ENCODE data around the gene ROBO2. TPM values are rescaled to one million over a fixed set of nuclear protein-coding genes. Genes with fewer than 3 reads are reported as not detected.

The ROBO2 gene
- total RNA-seq, 1 donor from 2014 or later, result 330 TPM

GRCh38 chr3:77048186-77048585 is 8.3 kb downstream of the ROBO2 start:
- no peak overlapping the region for H3K27ac Mint-ChIP-seq (ENCODE audit: unreplicated experiment)
- peaks cover 8% of the 10 kb centered on the region for H3K36me3 Mint-ChIP-seq (ENCODE audit: unreplicated experiment)
- peaks cover 37% of the 10 kb centered on the region for H3K4me1 Mint-ChIP-seq (ENCODE audit: low read depth, unreplicated experiment)
- H3K9me3 Mint-ChIP-seq (ENCODE audit: unreplicated experiment), result peaks cover 3% of the 10 kb centered on the region
- no peak for TF ChIP-seq CTCF (IDR thresholded peaks at IDR 0.05; ENCODE audit: partially characterized antibody, unreplicated experiment)
- H3K4me3 Mint-ChIP-seq (ENCODE audit: unreplicated experiment), result no peak overlapping the region
- DNase-seq, result no peak
- H3K27me3 Mint-ChIP-seq (ENCODE audit: unreplicated experiment), result no peaks in the 10 kb centered on the region

- Mint-ChIP-seq H3K4me3 (ENCODE audit: unreplicated experiment) (peak overlapping the region; percentile 43), H3K9me3 (ENCODE audit: unreplicated experiment) (peaks cover 11% of the 10 kb centered on the region), H3K27me3 (ENCODE audit: unreplicated experiment) (no peaks in the 10 kb centered on the region), H3K27ac (ENCODE audit: unreplicated experiment) (peak overlapping the region; percentile 72), H3K36me3 (ENCODE audit: unreplicated experiment) (peaks cover 4% of the 10 kb centered on the region), H3K4me1 (ENCODE audit: low read depth, unreplicated experiment) (peaks cover 47% of the 10 kb centered on the region)
- no peak for TF ChIP-seq CTCF (IDR thresholded peaks at IDR 0.05; ENCODE audit: partially characterized antibody, unreplicated experiment)
- no peak for DNase-seq
Observed at GRCh38 chr3:77051591-77051990, 11.7 kb downstream of the ROBO2 start.

- Mint-ChIP-seq H3K36me3 (ENCODE audit: unreplicated experiment) (no peaks in the 10 kb centered on the region), H3K4me3 (ENCODE audit: unreplicated experiment) (peak overlapping the region; percentile 43), H3K27ac (ENCODE audit: unreplicated experiment) (peak overlapping the region; percentile 72), H3K4me1 (ENCODE audit: low read depth, unreplicated experiment) (peaks cover 43% of the 10 kb centered on the region), H3K27me3 (ENCODE audit: unreplicated experiment) (no peaks in the 10 kb centered on the region), H3K9me3 (ENCODE audit: unreplicated experiment) (peaks cover 7% of the 10 kb centered on the region)
- no peak for TF ChIP-seq CTCF (IDR thresholded peaks at IDR 0.05; ENCODE audit: partially characterized antibody, unreplicated experiment)
- no peak for DNase-seq
Observed at GRCh38 chr3:77052051-77052501, 12.2 kb downstream of the ROBO2 start.

- DNase-seq, result no peak
- H3K36me3 Mint-ChIP-seq (ENCODE audit: unreplicated experiment), result no peaks in the 10 kb centered on the region
- TF ChIP-seq CTCF (IDR thresholded peaks at IDR 0.05; ENCODE audit: partially characterized antibody, unreplicated experiment), result no peak
- peak overlapping the region; percentile 72 for H3K27ac Mint-ChIP-seq (ENCODE audit: unreplicated experiment)
- H3K4me3 Mint-ChIP-seq (ENCODE audit: unreplicated experiment), result peak overlapping the region; percentile 59
- peaks cover 43% of the 10 kb centered on the region for H3K4me1 Mint-ChIP-seq (ENCODE audit: low read depth, unreplicated experiment)
- no peaks in the 10 kb centered on the region for H3K27me3 Mint-ChIP-seq (ENCODE audit: unreplicated experiment)
- peaks cover 7% of the 10 kb centered on the region for H3K9me3 Mint-ChIP-seq (ENCODE audit: unreplicated experiment)
Observed at GRCh38 chr3:77052733-77053670, 13.1 kb downstream of the ROBO2 start.

- Mint-ChIP-seq H3K9me3 (ENCODE audit: unreplicated experiment) (peaks cover 7% of the 10 kb centered on the region), H3K36me3 (ENCODE audit: unreplicated experiment) (no peaks in the 10 kb centered on the region), H3K27ac (ENCODE audit: unreplicated experiment) (peak overlapping the region; percentile 60), H3K27me3 (ENCODE audit: unreplicated experiment) (no peaks in the 10 kb centered on the region), H3K4me1 (ENCODE audit: low read depth, unreplicated experiment) (peaks cover 39% of the 10 kb centered on the region), H3K4me3 (ENCODE audit: unreplicated experiment) (peak overlapping the region; percentile 59)
- no peak for TF ChIP-seq CTCF (IDR thresholded peaks at IDR 0.05; ENCODE audit: partially characterized antibody, unreplicated experiment)
- DNase-seq, result no peak
Observed at GRCh38 chr3:77053795-77054194, 13.9 kb downstream of the ROBO2 start.
